H1 (cell line): ENCODE data around the gene BCL3. TPM values are rescaled to one million over a fixed set of nuclear protein-coding genes. Genes with fewer than 3 reads are reported as not detected.

Source experiments
- EP300 ChIP-seq, 2 experiments: IDR thresholded peaks; 1 replicate in 1 of 2; 2 replicates in 1 of 2; pipeline ENCODE4 v1.6.1; 2011 to 2012; ENCODE audit warnings: low read depth in 2 of 2, low read length in 2 of 2, mild to moderate bottlenecking in 2 of 2, borderline replicate concordance in 1 of 2, inconsistent platforms in 1 of 2, moderate library complexity in 1 of 2
- polyA plus RNA-seq, 7 experiments: library from polyadenylated mRNA; depleted of rRNA in 3 of 7; stranded (reverse) in 5 of 7; unstranded in 2 of 7; fragments of >200 nt in 5 of 7; fragments of 200-250 nt in 2 of 7; gene quantifications; 1 replicate in 5 of 7; 2 replicates in 1 of 7; 4 replicates in 1 of 7; pipeline versions ENCODE4 v1.2.1 to v1.2.3, GENCODE V29; 2011 to 2013; ENCODE audit warnings: missing spikeins in 2 of 7, mixed read lengths in 2 of 7
- total RNA-seq: library from RNA; stranded (reverse); fragmentation: NEBNext Ultra II Directional; extraction: Animal tissue kit (Norgen Biotek cat#: 25700); gene quantifications from 2 replicates; pipeline ENCODE4 v1.2.1, GENCODE V29; 2021
- TF ChIP-seq, protein P1 (sequence below): IDR thresholded peaks from 2 replicates; pipeline ENCODE4 v1.6.1; 2011; ENCODE audit warnings: low read depth, mild to moderate bottlenecking, low read length; ENCODE audit not compliant: insufficient read depth

The BCL3 gene
- total and polyA plus RNA-seq, 2 of the 8 experiments (the other 6 are each of a cell fraction or from before 2014, with no cell fraction given) = 0.88 to 2.4 TPM

DNA sequence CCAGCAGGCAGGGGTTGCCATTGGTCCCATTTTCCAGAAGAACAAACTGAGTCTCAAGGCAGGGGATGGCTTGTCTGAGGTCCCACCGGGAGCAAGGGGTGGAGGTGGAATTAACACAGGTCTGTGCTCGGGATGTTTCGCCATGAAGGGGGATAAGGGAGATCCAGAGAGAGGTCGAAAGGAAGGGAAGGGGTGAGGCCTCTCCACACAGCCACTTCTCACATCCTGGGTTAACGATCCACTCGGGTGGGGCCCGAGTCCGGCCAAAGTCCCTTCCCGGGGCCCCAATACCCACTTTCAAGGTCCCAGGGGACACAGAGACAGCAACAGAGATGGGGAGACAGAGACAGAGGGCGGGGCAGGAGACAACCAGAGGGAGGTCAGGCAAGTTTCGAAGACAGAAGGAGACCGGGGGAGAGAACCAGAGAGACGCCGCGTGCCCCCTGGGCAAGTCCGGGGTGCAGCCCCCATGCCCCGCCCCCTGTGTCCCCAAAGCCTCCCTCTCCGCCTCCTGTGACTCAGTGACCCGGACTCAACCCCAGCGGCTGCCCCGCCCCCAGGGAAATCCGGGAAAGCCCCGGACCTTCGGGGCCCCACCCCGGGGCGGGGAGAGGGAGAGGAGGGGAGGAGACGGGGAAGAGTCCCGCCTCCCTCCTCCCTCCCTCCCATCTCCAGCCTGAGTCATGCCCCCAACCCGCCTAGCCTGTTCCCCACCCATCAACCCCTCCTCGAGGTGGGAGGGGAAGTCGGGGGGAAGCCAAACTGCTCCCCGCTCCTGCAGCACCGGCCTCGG lies 1.4 kb upstream of the BCL3 start (continued):
- TF ChIP-seq EP300 (IDR thresholded peaks at IDR 0.05; ENCODE audit: borderline replicate concordance in 1 of 2, low read depth in 2 of 2, low read length in 2 of 2) = 0 out of 3 replicates have a peak, but pooled peaks of 1 of the 2 experiments have one; percentile 48
- TF ChIP-seq, protein P1, sequence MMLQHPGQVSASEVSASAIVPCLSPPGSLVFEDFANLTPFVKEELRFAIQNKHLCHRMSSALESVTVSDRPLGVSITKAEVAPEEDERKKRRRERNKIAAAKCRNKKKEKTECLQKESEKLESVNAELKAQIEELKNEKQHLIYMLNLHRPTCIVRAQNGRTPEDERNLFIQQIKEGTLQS = no peak
